ENCODE data around the gene RNF19B.

RNF19B gene

DNA sequence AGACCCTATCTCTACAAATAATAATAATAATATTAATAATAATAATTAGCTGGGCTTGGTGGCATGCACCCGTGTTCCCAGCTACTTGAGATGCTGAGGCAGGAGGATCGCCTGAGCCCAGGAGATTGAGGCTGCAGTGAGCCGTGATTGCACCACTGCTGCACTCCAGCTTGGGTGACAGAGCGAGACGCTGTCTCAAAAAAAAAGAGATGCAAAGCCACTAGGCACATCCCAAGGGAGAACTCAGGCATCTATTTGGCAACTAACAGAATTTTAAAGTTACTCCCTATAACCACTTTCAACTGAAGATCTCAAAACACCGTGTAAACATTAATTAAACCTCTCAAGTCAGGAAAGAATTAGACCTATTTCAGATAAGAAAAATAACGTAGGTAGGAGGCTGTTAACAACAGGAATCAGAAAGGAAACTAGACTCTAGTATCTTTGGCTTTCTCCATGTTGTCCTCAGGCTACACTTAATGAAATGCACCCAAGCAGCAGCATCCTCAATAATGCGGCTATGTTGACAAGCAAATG, 3.7 kb downstream of the RNF19B start:
- no peaks in the 10 kb centered on the region for H3K27me3 ChIP-seq (ENCODE audit: insufficient read depth, poor library complexity, severe bottlenecking)
- H3K27ac ChIP-seq (replicated peaks), result no peak overlapping the region
- H3K4me3 ChIP-seq (replicated peaks; ENCODE audit: insufficient read depth, low read length), result no peak overlapping the region
- no peak for DNase-seq (ENCODE audit: low read depth in 1 of 2, low spot score in 1 of 2)
- no peak for TF ChIP-seq GABPA (IDR thresholded peaks at IDR 0.05; ENCODE audit: low read depth)

DNA sequence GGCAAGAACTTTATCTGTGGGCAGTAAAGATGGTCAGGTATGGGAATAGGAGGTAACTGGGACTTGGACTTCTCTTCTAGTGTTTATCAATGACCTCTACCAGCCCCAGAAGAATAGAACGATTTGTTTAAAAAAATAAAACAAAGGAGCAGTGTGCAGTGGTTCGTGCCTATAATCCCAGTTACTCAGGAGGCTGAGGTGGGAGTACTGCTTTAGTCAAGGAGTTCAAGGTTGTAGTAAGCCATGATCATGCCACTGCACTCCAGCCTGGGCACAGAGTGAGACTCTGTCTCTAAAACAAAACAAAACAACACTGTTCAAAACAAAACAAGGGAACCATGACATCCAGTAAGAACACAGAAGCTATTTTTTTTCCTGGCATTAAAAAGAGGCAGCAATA, 4.3 kb downstream of the RNF19B start:
- no peak overlapping the region for H3K4me3 ChIP-seq (replicated peaks; ENCODE audit: insufficient read depth, low read length)
- no peaks in the 10 kb centered on the region for H3K27me3 ChIP-seq (ENCODE audit: insufficient read depth, poor library complexity, severe bottlenecking)
- TF ChIP-seq GABPA (IDR thresholded peaks at IDR 0.05; ENCODE audit: low read depth), result no peak
- no peak for TF ChIP-seq CTCF (IDR thresholded peaks at IDR 0.05; ENCODE audit: insufficient read depth, low read length)
- no peak for TF ChIP-seq POLR2AphosphoS5 (IDR thresholded peaks at IDR 0.05; ENCODE audit: low read depth)
- TF ChIP-seq, protein P1, sequence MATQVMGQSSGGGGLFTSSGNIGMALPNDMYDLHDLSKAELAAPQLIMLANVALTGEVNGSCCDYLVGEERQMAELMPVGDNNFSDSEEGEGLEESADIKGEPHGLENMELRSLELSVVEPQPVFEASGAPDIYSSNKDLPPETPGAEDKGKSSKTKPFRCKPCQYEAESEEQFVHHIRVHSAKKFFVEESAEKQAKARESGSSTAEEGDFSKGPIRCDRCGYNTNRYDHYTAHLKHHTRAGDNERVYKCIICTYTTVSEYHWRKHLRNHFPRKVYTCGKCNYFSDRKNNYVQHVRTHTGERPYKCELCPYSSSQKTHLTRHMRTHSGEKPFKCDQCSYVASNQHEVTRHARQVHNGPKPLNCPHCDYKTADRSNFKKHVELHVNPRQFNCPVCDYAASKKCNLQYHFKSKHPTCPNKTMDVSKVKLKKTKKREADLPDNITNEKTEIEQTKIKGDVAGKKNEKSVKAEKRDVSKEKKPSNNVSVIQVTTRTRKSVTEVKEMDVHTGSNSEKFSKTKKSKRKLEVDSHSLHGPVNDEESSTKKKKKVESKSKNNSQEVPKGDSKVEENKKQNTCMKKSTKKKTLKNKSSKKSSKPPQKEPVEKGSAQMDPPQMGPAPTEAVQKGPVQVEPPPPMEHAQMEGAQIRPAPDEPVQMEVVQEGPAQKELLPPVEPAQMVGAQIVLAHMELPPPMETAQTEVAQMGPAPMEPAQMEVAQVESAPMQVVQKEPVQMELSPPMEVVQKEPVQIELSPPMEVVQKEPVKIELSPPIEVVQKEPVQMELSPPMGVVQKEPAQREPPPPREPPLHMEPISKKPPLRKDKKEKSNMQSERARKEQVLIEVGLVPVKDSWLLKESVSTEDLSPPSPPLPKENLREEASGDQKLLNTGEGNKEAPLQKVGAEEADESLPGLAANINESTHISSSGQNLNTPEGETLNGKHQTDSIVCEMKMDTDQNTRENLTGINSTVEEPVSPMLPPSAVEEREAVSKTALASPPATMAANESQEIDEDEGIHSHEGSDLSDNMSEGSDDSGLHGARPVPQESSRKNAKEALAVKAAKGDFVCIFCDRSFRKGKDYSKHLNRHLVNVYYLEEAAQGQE (IDR thresholded peaks at IDR 0.05; ENCODE audit: insufficient replicate concordance, low read depth), result no peak
- no peak for TF ChIP-seq SPI1 (IDR thresholded peaks at IDR 0.05; ENCODE audit: borderline replicate concordance, low read depth)
- H3K27ac ChIP-seq (replicated peaks), result no peak overlapping the region
- no peak for DNase-seq (ENCODE audit: low read depth in 1 of 2, low spot score in 1 of 2)

GRCh38 chr1:32958827-32959226, 5.8 kb downstream of the RNF19B start:
- no peak for DNase-seq (ENCODE audit: low read depth in 1 of 2, low spot score in 1 of 2)
- Histone ChIP-seq H3K27me3 (ENCODE audit: insufficient read depth, poor library complexity, severe bottlenecking) (no peaks in the 10 kb centered on the region), H3K27ac (replicated peaks) (no peak overlapping the region), H3K4me3 (replicated peaks; ENCODE audit: insufficient read depth, low read length) (no peak overlapping the region)
- TF ChIP-seq CTCF (IDR thresholded peaks at IDR 0.05; ENCODE audit: insufficient read depth, low read length) (no peak), SPI1 (IDR thresholded peaks at IDR 0.05; ENCODE audit: borderline replicate concordance, low read depth) (no peak), GABPA (IDR thresholded peaks at IDR 0.05; ENCODE audit: low read depth) (no peak), POLR2AphosphoS5 (IDR thresholded peaks at IDR 0.05; ENCODE audit: low read depth) (no peak)
- TF ChIP-seq, protein P1 (IDR thresholded peaks at IDR 0.05; ENCODE audit: insufficient replicate concordance, low read depth), result no peak

- Histone ChIP-seq H3K27ac (replicated peaks) (no peak overlapping the region), H3K4me3 (replicated peaks; ENCODE audit: insufficient read depth, low read length) (no peak overlapping the region), H3K27me3 (ENCODE audit: insufficient read depth, poor library complexity, severe bottlenecking) (no peaks in the 10 kb centered on the region)
- TF ChIP-seq, protein P1 (IDR thresholded peaks at IDR 0.05; ENCODE audit: insufficient replicate concordance, low read depth), result no peak
- TF ChIP-seq CTCF (IDR thresholded peaks at IDR 0.05; ENCODE audit: insufficient read depth, low read length) (no peak), POLR2AphosphoS5 (IDR thresholded peaks at IDR 0.05; ENCODE audit: low read depth) (no peak), GABPA (IDR thresholded peaks at IDR 0.05; ENCODE audit: low read depth) (no peak), SPI1 (IDR thresholded peaks at IDR 0.05; ENCODE audit: borderline replicate concordance, low read depth) (no peak)
- DNase-seq (ENCODE audit: low read depth in 1 of 2, low spot score in 1 of 2), result no peak
These were observed 7.6 kb downstream of the RNF19B start for GRCh38 chr1:32957017-32957416.

Data from HL-60 (cell line).